Ammon's horn (tissue), 1 donor: ENCODE data around the gene IRX6.
A peak's percentile ranks its signal among the peaks of the same experiment; 100 is the strongest.

Source experiments
- DNase-seq: peaks from one replicate; pipeline ENCODE4 v3.0.0-alpha.2; 2016; ENCODE audit warnings: low spot score

IRX6 gene

DNA sequence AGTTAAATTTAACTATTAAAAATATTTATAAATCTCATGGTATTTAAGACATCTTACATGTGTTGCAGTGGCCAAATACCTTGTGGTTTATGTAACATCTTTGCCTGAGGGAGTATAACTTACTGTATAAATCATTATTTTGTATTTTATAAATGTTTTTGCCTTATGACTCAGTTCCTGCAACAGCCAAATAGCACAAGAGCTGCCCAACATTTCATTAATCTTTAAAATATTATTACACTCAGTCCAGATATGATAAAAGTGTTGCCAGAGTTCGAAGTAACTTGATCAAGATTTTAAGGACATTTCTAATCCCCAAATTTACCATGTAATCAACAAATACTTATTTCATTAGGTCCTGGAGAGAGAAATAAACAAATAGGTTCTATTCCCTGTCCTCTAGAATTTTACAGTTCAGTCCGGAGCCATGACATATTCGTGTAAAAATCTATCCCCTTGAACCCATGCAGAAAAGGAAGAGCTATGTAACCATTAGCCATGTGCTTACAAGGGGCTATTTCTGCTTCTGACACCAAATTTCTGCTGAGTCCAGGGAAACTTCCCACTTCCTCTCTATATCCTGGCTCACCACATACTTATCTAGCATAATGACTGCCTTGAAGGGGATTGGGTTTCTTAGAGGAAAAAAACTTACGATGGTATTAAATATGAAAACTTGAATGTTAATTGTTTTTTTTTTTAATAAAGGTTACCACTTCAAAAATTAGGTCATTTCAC is 44.0 kb downstream of the IRX6 start:
- peak; percentile 56 for DNase-seq

DNA sequence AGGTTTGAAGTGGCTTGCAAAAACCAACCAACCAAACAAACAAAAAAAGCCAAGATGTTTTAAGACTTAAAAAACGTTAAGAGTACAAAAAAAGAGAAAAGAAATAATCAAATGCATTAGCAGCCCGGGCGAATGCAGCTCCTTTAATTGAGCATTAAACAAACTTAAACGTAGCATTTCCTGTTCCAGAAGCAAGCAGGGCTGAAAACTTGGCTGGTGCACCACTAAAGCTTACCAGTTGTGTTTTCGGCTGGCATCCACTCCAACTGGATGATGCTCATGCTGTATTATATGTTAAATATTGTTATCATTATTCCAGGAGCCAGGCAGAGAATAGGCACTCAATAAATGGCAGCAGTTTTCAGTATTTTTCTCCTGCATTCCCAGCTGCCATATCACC is 45.1 kb downstream of the IRX6 start:
- no peak for DNase-seq

DNA sequence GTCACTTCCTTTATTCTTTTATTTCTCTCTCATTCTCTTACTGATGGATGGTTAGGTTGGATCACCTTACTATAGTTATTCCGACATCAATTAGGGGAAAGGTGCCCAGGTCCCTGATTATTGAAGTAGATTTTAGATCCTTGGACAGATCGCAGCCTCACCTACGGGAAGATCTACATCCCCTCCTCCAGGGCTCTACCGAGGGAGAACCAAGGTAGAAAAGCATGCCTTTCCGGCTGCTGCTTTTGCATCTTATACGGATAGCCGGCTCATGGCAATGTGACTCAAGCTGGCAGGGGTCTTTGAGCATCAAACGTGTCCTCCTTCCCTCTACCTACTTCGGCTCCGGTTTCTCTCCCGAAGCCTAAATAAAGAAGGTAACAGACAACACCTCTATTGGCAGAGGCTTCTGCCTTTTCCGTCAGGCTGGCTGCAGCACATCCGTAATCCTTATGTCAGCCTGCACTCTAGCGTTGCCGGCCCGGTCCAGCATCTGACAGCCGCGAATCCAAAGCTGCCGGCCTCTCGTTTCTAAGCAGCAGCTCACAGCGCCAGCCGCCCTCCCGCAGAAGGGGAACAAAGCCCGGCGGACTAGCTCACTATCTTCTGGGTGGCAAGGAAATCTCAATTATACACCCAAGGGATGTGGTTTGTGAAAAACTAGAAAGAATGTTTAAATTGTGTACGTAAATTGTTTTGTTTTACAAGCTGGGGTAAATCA is 46.9 kb downstream of the IRX6 start:
- peak; percentile 90 for DNase-seq

DNA sequence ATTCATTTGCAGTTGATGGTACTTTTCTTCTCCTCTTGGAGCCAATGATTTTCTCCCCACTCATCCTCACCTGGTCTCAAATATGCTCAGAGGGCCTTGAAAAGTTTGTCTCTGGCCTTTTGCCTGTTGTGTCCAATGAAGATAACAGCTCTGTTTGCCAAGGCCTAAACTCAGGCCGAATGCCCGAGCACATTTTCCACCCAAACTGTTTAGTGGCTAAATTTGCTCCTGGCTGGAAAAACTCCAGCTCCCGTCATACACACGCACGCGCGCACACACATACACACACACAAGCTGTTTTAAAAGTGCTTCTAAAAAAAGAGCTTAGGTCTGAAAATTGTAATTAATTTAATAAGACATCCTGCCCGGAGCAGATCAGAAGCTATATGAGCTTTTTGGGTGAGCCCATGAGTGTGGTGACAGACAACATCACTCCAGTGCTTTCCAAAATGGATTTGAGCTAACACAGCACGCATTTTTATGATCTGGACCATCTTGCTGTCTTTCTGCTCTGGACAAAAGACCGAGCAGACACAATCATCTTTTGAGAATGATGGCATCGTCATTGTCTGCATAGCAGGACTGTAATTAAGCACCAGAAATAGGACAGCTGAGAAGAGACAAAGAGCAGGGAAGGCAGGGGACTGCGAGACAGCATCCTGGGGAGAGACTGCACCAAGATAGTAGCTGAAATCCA is 48.9 kb downstream of the IRX6 start:
- no peak for DNase-seq

DNA sequence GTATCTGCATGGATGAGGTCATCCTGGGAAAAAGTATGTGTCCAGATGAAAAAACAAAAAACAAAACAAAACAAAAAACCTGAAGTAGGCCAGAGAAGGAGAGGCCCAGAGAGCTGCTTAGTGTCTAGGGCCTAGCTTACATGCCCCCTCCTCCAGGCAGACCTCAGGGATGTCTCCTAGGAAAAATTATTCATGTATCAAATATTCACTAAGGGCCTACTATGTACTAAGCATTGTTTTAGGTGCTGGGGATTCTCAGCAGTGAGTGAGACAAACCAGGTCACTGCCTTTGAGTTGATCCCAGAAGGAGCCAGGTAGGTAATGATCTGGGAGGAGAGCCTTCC is 49.5 kb downstream of the IRX6 start:
- DNase-seq = no peak

DNA sequence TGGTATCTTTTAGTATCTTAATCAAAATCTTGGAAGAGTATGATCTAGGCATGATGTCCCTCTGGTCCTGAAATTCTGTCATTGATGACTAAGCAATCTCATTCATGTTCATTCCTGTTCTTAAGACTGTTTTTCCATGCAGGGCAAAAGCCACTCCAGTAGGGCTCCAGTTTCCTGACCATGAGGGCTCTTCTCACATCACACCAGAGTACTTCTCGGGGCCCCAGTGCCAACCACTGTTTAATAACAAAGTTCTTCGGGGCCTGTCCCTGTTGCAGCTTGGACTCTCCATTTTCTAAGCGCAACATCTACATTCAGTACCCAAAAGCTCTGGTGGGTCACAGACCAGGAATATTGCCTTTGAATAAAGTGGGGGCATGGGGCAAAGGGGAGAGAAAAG is 52.0 kb downstream of the IRX6 start:
- no peak for DNase-seq

DNA sequence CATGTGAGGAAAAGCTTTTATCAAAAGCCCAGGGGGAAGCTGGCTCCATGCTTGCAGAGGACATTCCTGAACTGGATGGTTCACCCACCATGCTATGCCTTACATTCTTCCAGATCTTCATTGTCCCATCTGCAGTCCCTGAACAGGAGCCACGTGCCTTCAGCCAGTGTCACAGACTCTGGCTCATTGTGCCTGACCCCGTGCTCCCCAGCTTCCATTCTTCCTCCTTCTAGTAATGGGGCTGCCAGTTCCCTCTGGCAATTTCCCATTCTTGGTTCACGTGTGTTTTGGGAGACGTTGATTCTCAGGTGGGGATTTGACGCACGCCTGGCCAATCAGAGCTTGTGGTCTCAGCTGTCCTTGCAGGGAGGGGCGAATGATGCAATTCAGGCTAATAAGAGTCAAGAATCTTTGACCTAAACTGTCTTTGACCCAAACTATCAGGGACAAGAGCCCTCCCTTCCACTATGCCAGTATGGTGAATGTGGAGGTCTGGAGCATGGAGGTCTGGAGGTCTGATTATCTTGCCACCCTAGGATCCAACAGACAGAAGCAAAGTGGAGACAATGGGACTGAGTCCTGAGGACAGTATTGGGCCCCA is 52.7 kb downstream of the IRX6 start:
- DNase-seq = no peak

DNA sequence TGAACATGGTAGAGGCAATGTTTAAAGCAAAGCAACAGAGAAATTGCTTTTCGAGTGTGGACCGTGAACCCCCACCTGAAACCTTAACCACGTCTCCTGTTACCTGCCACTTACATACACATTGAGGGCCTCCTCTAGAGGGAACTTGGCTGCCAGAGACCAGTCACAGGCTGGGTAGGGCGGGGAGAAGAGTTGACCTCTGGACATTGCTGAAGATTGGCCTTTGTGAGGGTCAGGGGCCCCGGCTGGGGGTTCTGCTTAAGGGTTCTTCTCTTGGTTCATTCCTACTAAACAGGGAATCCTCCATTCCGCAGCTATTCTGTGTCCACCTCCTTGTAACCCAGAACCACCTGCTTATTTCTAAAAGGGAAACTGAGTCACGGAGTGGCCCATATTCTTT is 53.8 kb downstream of the IRX6 start:
- DNase-seq = no peak

DNA sequence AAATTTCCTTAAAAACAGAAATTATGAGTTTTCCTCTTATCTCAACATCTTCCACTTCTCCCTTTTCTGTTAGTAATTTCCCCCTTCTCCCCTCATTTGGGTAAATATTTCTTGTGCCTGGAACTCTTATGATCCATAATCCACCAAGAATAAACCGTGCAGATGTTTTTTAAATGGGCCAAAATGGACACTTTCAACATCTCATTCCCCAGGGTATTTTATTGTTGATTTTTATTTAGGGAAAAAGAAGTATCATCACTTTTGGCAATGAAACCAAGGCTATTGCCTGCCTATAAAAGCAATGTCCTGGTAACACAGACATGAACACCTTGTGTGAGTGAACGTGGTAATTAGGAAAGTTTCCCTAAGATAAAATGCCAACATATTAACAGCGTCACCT is 54.6 kb downstream of the IRX6 start:
- DNase-seq = no peak

DNA sequence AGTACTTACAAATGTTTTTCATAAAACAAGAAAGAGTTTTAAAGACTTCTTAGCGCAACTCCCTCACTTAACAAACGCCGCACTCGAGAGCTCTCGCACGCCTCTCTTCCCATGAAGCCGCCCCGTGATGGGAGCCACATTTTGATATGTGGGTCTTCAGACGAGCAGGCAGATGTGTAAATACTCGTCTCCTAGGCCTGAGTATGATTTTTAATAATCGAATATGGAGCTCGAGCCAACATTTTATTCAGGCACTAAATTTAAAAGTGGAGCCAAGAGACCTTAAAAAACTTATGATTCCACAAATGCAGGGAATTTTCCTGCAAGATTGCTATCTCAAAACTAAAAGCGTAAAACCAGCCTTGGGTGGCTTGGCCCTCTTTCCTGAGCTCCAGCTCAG is 55.4 kb downstream of the IRX6 start:
- no peak for DNase-seq

DNA sequence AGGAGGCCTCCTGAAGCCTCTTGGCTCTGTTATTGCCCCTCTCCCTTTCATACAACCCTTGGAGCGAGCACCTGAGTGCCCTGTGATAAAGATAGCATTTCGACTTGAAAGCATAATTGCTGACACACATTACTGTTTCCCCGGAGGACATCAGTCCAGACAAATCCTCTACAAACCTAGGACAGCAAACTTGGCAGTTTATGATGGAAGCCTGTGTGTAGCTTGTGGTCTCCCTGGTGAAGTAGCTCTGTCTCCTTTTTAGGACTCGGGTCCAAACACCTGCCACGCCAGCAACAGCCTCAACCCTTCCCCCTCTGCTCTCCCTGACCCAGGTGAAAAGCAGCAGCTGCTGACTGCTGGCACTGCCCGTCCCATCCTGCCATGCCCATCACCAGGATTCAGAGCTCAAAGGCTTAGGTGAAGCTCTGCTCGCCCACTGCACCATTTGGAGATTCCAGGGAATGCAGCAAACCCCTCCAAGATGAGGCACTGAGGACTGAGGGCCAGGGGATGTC is 55.9 kb downstream of the IRX6 start:
- no peak for DNase-seq
